HCT116 (cell line): Measurements from ENCODE around the gene PRKCA. TPM values are rescaled to one million over a fixed set of nuclear protein-coding genes. Genes with fewer than 3 reads are reported as not detected.

Experiments
- ATAC-seq: fragments of 200-7000 bp; cut with Tn5 transposase; 2 replicates; pipeline ENCODE4 v1.9.1; 2020; ENCODE audit warnings: mild to moderate bottlenecking, moderate library complexity
- BruUV-seq: library from RNA; stranded (reverse); fragments of 400-500 nt; replicated peaks from 2 replicates; lab custom pipeline; 2021; lab: Mats Ljungman, UMichigan
- CTCF ChIA-PET: fragments of 300-600 bp; sonication (Branson Sonifier 250); formaldehyde crosslinking; loops from one replicate; lab custom pipeline; 2021; ENCODE audit warnings: antibody characterized with exemption; lab: Charles Lee
- POLR2A ChIA-PET: fragments of 300-600, 350-600 bp; sonication (Branson Sonifier 250); formaldehyde crosslinking; loops from one replicate; lab custom pipeline; 2021; ENCODE audit warnings: antibody characterized with exemption; lab: Charles Lee
- RAD21 ChIA-PET, 2 experiments: fragments of 300-600 bp; sonication (Branson Sonifier 250); formaldehyde crosslinking; loops; one replicate each; lab custom pipeline; 2023; ENCODE audit warnings: low total read pairs in 2 of 2; ENCODE audit not compliant: uncharacterized antibody in 2 of 2, unreplicated experiment in 2 of 2, low non-redundant PET in 1 of 2; lab: Charles Lee
- DNase-seq: peaks from one replicate; pipeline ENCODE4 v3.0.0-alpha.2; 2010; ENCODE audit warnings: low read depth, low spot score
- H2AFZ ChIP-seq: fragments of 200-600 bp; shearing (Covaris generic), sonication (generic); 2 replicates; pipeline ENCODE4 v1.6.1; 2017; ENCODE audit warnings: low read depth, mixed run types, mixed read lengths, antibody characterized with exemption, low read length; ENCODE audit not compliant: poor library complexity, severe bottlenecking
- H3K27ac ChIP-seq: 2 replicates; pipeline ENCODE4 v1.5.1; 2012; ENCODE audit warnings: low read depth, low read length
- H3K27me3 ChIP-seq: fragments of 200-600 bp; sonication (generic); 2 replicates; pipeline ENCODE4 v1.6.1; 2016; ENCODE audit warnings: mixed run types, low read length, mixed read lengths; ENCODE audit not compliant: insufficient read depth
- H3K36me3 ChIP-seq, 2 experiments: fragments of 200-500 bp in 1 of 2; fragments of 200-600 bp in 1 of 2; sonication (Bioruptor generic) in 1 of 2; sonication (generic) in 1 of 2; 2 replicates each; pipeline versions ENCODE4 v1.5.1 to v1.6.1; 2014 to 2016; ENCODE audit warnings: low read length in 2 of 2, inconsistent platforms in 1 of 2, mixed read lengths in 1 of 2, mixed run types in 1 of 2; ENCODE audit not compliant: insufficient read depth in 2 of 2, control insufficient read depth in 1 of 2
- H3K4me1 ChIP-seq, 2 experiments: fragments of 200-600 bp in 1 of 2; sonication (generic) in 1 of 2; 2 replicates each; pipeline versions ENCODE4 v1.5.1 to v1.6.1; 2012 to 2017; ENCODE audit warnings: low read length in 2 of 2, inconsistent platforms in 1 of 2, mild to moderate bottlenecking in 1 of 2, mixed read lengths in 1 of 2, mixed run types in 1 of 2, moderate library complexity in 1 of 2; ENCODE audit not compliant: insufficient read depth in 2 of 2, control insufficient read depth in 1 of 2
- H3K4me2 ChIP-seq: fragments of 200-600 bp; sonication (generic); 2 replicates; pipeline ENCODE4 v1.6.1; 2017; ENCODE audit warnings: mixed run types, low read length, mixed read lengths
- H3K4me3 ChIP-seq, 2 experiments: fragments of 200-600 bp in 1 of 2; sonication (generic) in 1 of 2; replicated peaks in 1 of 2; 2 replicates each; pipeline ENCODE4 v1.5.1; 2011 to 2016; ENCODE audit warnings: low read length in 2 of 2, control low read depth in 1 of 2, low read depth in 1 of 2, mild to moderate bottlenecking in 1 of 2, mixed read lengths in 1 of 2, mixed run types in 1 of 2
- H3K79me2 ChIP-seq: fragments of 200-600 bp; sonication (generic); 2 replicates; pipeline ENCODE4 v1.6.1; 2017; ENCODE audit warnings: mild to moderate bottlenecking, mixed run types, low read length, moderate library complexity, mixed read lengths; ENCODE audit not compliant: insufficient read depth
- H3K9ac ChIP-seq: fragments of 200-600 bp; sonication (generic); 2 replicates; pipeline ENCODE4 v1.6.1; 2016; ENCODE audit warnings: low read length, mixed read lengths
- H3K9me2 ChIP-seq: fragments of 200-600 bp; sonication (generic), shearing (Covaris generic); 2 replicates; pipeline ENCODE4 v1.6.1; 2017; ENCODE audit warnings: mixed run types, mild to moderate bottlenecking, moderate library complexity; ENCODE audit not compliant: insufficient read depth
- H3K9me3 ChIP-seq, 2 experiments: fragments of 200-500 bp in 1 of 2; fragments of 200-600 bp in 1 of 2; sonication (Bioruptor generic) in 1 of 2; sonication (generic) in 1 of 2; 2 replicates each; pipeline ENCODE4 v1.6.1; 2014 to 2017; ENCODE audit warnings: low read length in 2 of 2, mixed read lengths in 2 of 2, inconsistent platforms in 1 of 2, low read depth in 1 of 2, mild to moderate bottlenecking in 1 of 2, mixed run types in 1 of 2, moderate library complexity in 1 of 2; ENCODE audit not compliant: control insufficient read depth in 1 of 2, insufficient read depth in 1 of 2
- H4K20me1 ChIP-seq: fragments of 200-600 bp; sonication (generic), shearing (Covaris generic); 2 replicates; pipeline ENCODE4 v1.6.1; 2017; ENCODE audit warnings: mixed run types, mild to moderate bottlenecking, moderate library complexity; ENCODE audit not compliant: insufficient read depth
- ELF1 ChIP-seq: IDR thresholded peaks from 2 replicates; pipeline ENCODE4 v1.6.1; 2012; ENCODE audit warnings: low read depth, borderline replicate concordance
- EZH2 ChIP-seq: fragments of 200-600 bp; sonication (generic); IDR thresholded peaks from 2 replicates; pipeline ENCODE4 v1.6.1; 2017; ENCODE audit warnings: antibody characterized with exemption, mixed run types
- EZH2phosphoT487 ChIP-seq: fragments of 200-600 bp; IDR thresholded peaks from 2 replicates; pipeline ENCODE4 v1.6.1; 2018; ENCODE audit warnings: antibody characterized with exemption, borderline replicate concordance
- FOSL1 ChIP-seq: IDR thresholded peaks from 2 replicates; pipeline ENCODE4 v1.6.1; 2012; ENCODE audit warnings: low read depth
- POLR2A ChIP-seq: IDR thresholded peaks from 2 replicates; pipeline ENCODE4 v1.7.0; 2011; ENCODE audit warnings: borderline replicate concordance; ENCODE audit not compliant: insufficient read depth, insufficient read length; ENCODE audit errors: extremely low read depth
- RAD21 ChIP-seq: IDR thresholded peaks from 2 replicates; pipeline ENCODE4 v1.6.1; 2012; ENCODE audit warnings: low read depth, mild to moderate bottlenecking
- SIN3A ChIP-seq: IDR thresholded peaks from 2 replicates; pipeline ENCODE4 v1.6.1; 2012; ENCODE audit warnings: low read depth
- SP1 ChIP-seq: IDR thresholded peaks from 2 replicates; pipeline ENCODE4 v1.6.1; 2012; ENCODE audit warnings: low read depth
- SRF ChIP-seq: IDR thresholded peaks from 2 replicates; pipeline ENCODE4 v1.6.1; 2012; ENCODE audit warnings: low read depth
- ZFX ChIP-seq: fragments of 450-650 bp; IDR thresholded peaks from 2 replicates; pipeline ENCODE4 v1.6.1; 2017
- ZNF274 ChIP-seq: fragments of 200-500 bp; sonication (Bioruptor generic); IDR thresholded peaks from 2 replicates; pipeline ENCODE4 v1.6.1; 2014; ENCODE audit warnings: mild to moderate bottlenecking, low read depth, low read length, inconsistent platforms
- intact Hi-C: fragments of 100-400 bp; cut with micrococcal nuclease; formaldehyde crosslinking; loops from 2 replicates; pipeline ENCODE4 v1.10.0; 2022
- total RNA-seq: library from RNA; stranded (reverse); gene quantifications from one replicate; pipeline ENCODE4 v1.2.1, GENCODE V29; 2021; ENCODE audit not compliant: unreplicated experiment
- TF ChIP-seq, protein P1 (sequence below): IDR thresholded peaks from 2 replicates; pipeline ENCODE4 v1.6.1; 2011; ENCODE audit warnings: mild to moderate bottlenecking, low read length, moderate library complexity; ENCODE audit not compliant: insufficient replicate concordance; ENCODE audit errors: extremely low read depth
- TF ChIP-seq, protein P2 (sequence below): IDR thresholded peaks from 2 replicates; pipeline ENCODE4 v1.6.1; 2012

The PRKCA gene
- total RNA-seq, 1 experiment from 2014 or later: 18.8 TPM

GRCh38 chr17:66443166-66443565, 140.8 kb downstream of the PRKCA start:
- Histone ChIP-seq H3K4me1 (no peaks in the 10 kb centered on the region), H3K9me3 (no peaks in the 10 kb centered on the region), H3K4me2 (no peak overlapping the region), H3K79me2 (no peaks in the 10 kb centered on the region), H3K9me2 (no peaks in the 10 kb centered on the region), H4K20me1 (no peaks in the 10 kb centered on the region), H3K36me3 (no peaks in the 10 kb centered on the region), H2AFZ (no peak overlapping the region), H3K4me3 (no peak overlapping the region), H3K9ac (no peak overlapping the region), H3K27ac (no peak overlapping the region), H3K27me3 (no peaks in the 10 kb centered on the region)
- RAD21 ChIA-PET: no interaction called here
- TF ChIP-seq ZFX (no peak), FOSL1 (no peak), SP1 (no peak), SRF (no peak), RAD21 (no peak), ZNF274 (no peak), POLR2A (no peak), ELF1 (no peak), SIN3A (no peak), EZH2phosphoT487 (no peak), EZH2 (no peak)
- TF ChIP-seq, protein P1, sequence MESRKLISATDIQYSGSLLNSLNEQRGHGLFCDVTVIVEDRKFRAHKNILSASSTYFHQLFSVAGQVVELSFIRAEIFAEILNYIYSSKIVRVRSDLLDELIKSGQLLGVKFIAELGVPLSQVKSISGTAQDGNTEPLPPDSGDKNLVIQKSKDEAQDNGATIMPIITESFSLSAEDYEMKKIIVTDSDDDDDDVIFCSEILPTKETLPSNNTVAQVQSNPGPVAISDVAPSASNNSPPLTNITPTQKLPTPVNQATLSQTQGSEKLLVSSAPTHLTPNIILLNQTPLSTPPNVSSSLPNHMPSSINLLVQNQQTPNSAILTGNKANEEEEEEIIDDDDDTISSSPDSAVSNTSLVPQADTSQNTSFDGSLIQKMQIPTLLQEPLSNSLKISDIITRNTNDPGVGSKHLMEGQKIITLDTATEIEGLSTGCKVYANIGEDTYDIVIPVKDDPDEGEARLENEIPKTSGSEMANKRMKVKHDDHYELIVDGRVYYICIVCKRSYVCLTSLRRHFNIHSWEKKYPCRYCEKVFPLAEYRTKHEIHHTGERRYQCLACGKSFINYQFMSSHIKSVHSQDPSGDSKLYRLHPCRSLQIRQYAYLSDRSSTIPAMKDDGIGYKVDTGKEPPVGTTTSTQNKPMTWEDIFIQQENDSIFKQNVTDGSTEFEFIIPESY: no peak
- TF ChIP-seq, protein P2, sequence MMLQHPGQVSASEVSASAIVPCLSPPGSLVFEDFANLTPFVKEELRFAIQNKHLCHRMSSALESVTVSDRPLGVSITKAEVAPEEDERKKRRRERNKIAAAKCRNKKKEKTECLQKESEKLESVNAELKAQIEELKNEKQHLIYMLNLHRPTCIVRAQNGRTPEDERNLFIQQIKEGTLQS: no peak
- DNase-seq (no peak), ATAC-seq (no peak)
- POLR2A ChIA-PET: no interaction called here
- intact Hi-C loops: no loop called here
- no TSS peak for BruUV-seq
- CTCF ChIA-PET: no interaction called here
